HCT116 (cell line): Measurements from ENCODE around the gene SPATA33. TPM values are rescaled to one million over a fixed set of nuclear protein-coding genes. Genes with fewer than 3 reads are reported as not detected.

Source experiments
- ATAC-seq: fragments of 200-7000 bp; cut with Tn5 transposase; 2 replicates; pipeline ENCODE4 v1.9.1; 2020; ENCODE audit warnings: mild to moderate bottlenecking, moderate library complexity
- BruUV-seq: library from RNA; stranded (reverse); fragments of 400-500 nt; replicated peaks from 2 replicates; lab custom pipeline; 2021; lab: Mats Ljungman, UMichigan
- CTCF ChIA-PET: fragments of 300-600 bp; sonication (Branson Sonifier 250); formaldehyde crosslinking; loops from one replicate; lab custom pipeline; 2021; ENCODE audit warnings: antibody characterized with exemption; lab: Charles Lee
- POLR2A ChIA-PET: fragments of 300-600, 350-600 bp; sonication (Branson Sonifier 250); formaldehyde crosslinking; loops from one replicate; lab custom pipeline; 2021; ENCODE audit warnings: antibody characterized with exemption; lab: Charles Lee
- RAD21 ChIA-PET, 2 experiments: fragments of 300-600 bp; sonication (Branson Sonifier 250); formaldehyde crosslinking; loops; one replicate each; lab custom pipeline; 2023; ENCODE audit warnings: low total read pairs in 2 of 2; ENCODE audit not compliant: uncharacterized antibody in 2 of 2, unreplicated experiment in 2 of 2, low non-redundant PET in 1 of 2; lab: Charles Lee
- DNase-seq: peaks from one replicate; pipeline ENCODE4 v3.0.0-alpha.2; 2010; ENCODE audit warnings: low read depth, low spot score
- H2AFZ ChIP-seq: fragments of 200-600 bp; shearing (Covaris generic), sonication (generic); 2 replicates; pipeline ENCODE4 v1.6.1; 2017; ENCODE audit warnings: low read depth, mixed run types, mixed read lengths, antibody characterized with exemption, low read length; ENCODE audit not compliant: poor library complexity, severe bottlenecking
- H3K27ac ChIP-seq: 2 replicates; pipeline ENCODE4 v1.5.1; 2012; ENCODE audit warnings: low read depth, low read length
- H3K27me3 ChIP-seq: fragments of 200-600 bp; sonication (generic); 2 replicates; pipeline ENCODE4 v1.6.1; 2016; ENCODE audit warnings: mixed run types, low read length, mixed read lengths; ENCODE audit not compliant: insufficient read depth
- H3K36me3 ChIP-seq, 2 experiments: fragments of 200-500 bp in 1 of 2; fragments of 200-600 bp in 1 of 2; sonication (Bioruptor generic) in 1 of 2; sonication (generic) in 1 of 2; 2 replicates each; pipeline versions ENCODE4 v1.5.1 to v1.6.1; 2014 to 2016; ENCODE audit warnings: low read length in 2 of 2, inconsistent platforms in 1 of 2, mixed read lengths in 1 of 2, mixed run types in 1 of 2; ENCODE audit not compliant: insufficient read depth in 2 of 2, control insufficient read depth in 1 of 2
- H3K4me1 ChIP-seq, 2 experiments: fragments of 200-600 bp in 1 of 2; sonication (generic) in 1 of 2; 2 replicates each; pipeline versions ENCODE4 v1.5.1 to v1.6.1; 2012 to 2017; ENCODE audit warnings: low read length in 2 of 2, inconsistent platforms in 1 of 2, mild to moderate bottlenecking in 1 of 2, mixed read lengths in 1 of 2, mixed run types in 1 of 2, moderate library complexity in 1 of 2; ENCODE audit not compliant: insufficient read depth in 2 of 2, control insufficient read depth in 1 of 2
- H3K4me2 ChIP-seq: fragments of 200-600 bp; sonication (generic); 2 replicates; pipeline ENCODE4 v1.6.1; 2017; ENCODE audit warnings: mixed run types, low read length, mixed read lengths
- H3K4me3 ChIP-seq, 2 experiments: fragments of 200-600 bp in 1 of 2; sonication (generic) in 1 of 2; replicated peaks in 1 of 2; 2 replicates each; pipeline ENCODE4 v1.5.1; 2011 to 2016; ENCODE audit warnings: low read length in 2 of 2, control low read depth in 1 of 2, low read depth in 1 of 2, mild to moderate bottlenecking in 1 of 2, mixed read lengths in 1 of 2, mixed run types in 1 of 2
- H3K79me2 ChIP-seq: fragments of 200-600 bp; sonication (generic); 2 replicates; pipeline ENCODE4 v1.6.1; 2017; ENCODE audit warnings: mild to moderate bottlenecking, mixed run types, low read length, moderate library complexity, mixed read lengths; ENCODE audit not compliant: insufficient read depth
- H3K9ac ChIP-seq: fragments of 200-600 bp; sonication (generic); 2 replicates; pipeline ENCODE4 v1.6.1; 2016; ENCODE audit warnings: low read length, mixed read lengths
- H3K9me2 ChIP-seq: fragments of 200-600 bp; sonication (generic), shearing (Covaris generic); 2 replicates; pipeline ENCODE4 v1.6.1; 2017; ENCODE audit warnings: mixed run types, mild to moderate bottlenecking, moderate library complexity; ENCODE audit not compliant: insufficient read depth
- H3K9me3 ChIP-seq, 2 experiments: fragments of 200-500 bp in 1 of 2; fragments of 200-600 bp in 1 of 2; sonication (Bioruptor generic) in 1 of 2; sonication (generic) in 1 of 2; 2 replicates each; pipeline ENCODE4 v1.6.1; 2014 to 2017; ENCODE audit warnings: low read length in 2 of 2, mixed read lengths in 2 of 2, inconsistent platforms in 1 of 2, low read depth in 1 of 2, mild to moderate bottlenecking in 1 of 2, mixed run types in 1 of 2, moderate library complexity in 1 of 2; ENCODE audit not compliant: control insufficient read depth in 1 of 2, insufficient read depth in 1 of 2
- H4K20me1 ChIP-seq: fragments of 200-600 bp; sonication (generic), shearing (Covaris generic); 2 replicates; pipeline ENCODE4 v1.6.1; 2017; ENCODE audit warnings: mixed run types, mild to moderate bottlenecking, moderate library complexity; ENCODE audit not compliant: insufficient read depth
- ATF3 ChIP-seq: IDR thresholded peaks from 2 replicates; pipeline ENCODE4 v1.6.1; 2012
- CEBPB ChIP-seq: IDR thresholded peaks from 2 replicates; pipeline ENCODE4 v1.6.1; 2012; ENCODE audit warnings: low read depth
- EZH2phosphoT487 ChIP-seq: fragments of 200-600 bp; IDR thresholded peaks from 2 replicates; pipeline ENCODE4 v1.6.1; 2018; ENCODE audit warnings: antibody characterized with exemption, borderline replicate concordance
- JUND ChIP-seq: IDR thresholded peaks from 2 replicates; pipeline ENCODE4 v1.6.1; 2012
- POLR2A ChIP-seq: IDR thresholded peaks from 2 replicates; pipeline ENCODE4 v1.7.0; 2011; ENCODE audit warnings: borderline replicate concordance; ENCODE audit not compliant: insufficient read depth, insufficient read length; ENCODE audit errors: extremely low read depth
- POLR2AphosphoS5 ChIP-seq: IDR thresholded peaks from 2 replicates; pipeline ENCODE4 v1.6.1; 2011; ENCODE audit warnings: mild to moderate bottlenecking, low read depth, low read length, moderate library complexity
- RAD21 ChIP-seq: IDR thresholded peaks from 2 replicates; pipeline ENCODE4 v1.6.1; 2012; ENCODE audit warnings: low read depth, mild to moderate bottlenecking
- SRF ChIP-seq: IDR thresholded peaks from 2 replicates; pipeline ENCODE4 v1.6.1; 2012; ENCODE audit warnings: low read depth
- TCF7L2 ChIP-seq: IDR thresholded peaks from 2 replicates; pipeline ENCODE4 v1.7.0; 2011; ENCODE audit warnings: borderline replicate concordance, inconsistent platforms; ENCODE audit not compliant: insufficient read depth, insufficient read length; ENCODE audit errors: extremely low read depth
- ZBTB33 ChIP-seq: IDR thresholded peaks from 2 replicates; pipeline ENCODE4 v1.6.1; 2011; ENCODE audit warnings: mild to moderate bottlenecking, low read length, moderate library complexity; ENCODE audit not compliant: insufficient replicate concordance; ENCODE audit errors: extremely low read depth
- intact Hi-C: fragments of 100-400 bp; cut with micrococcal nuclease; formaldehyde crosslinking; loops from 2 replicates; pipeline ENCODE4 v1.10.0; 2022
- total RNA-seq: library from RNA; stranded (reverse); gene quantifications from one replicate; pipeline ENCODE4 v1.2.1, GENCODE V29; 2021; ENCODE audit not compliant: unreplicated experiment

SPATA33 gene
- total RNA-seq, 1 experiment from 2014 or later: 24.9 TPM

GRCh38 chr16:89638455-89638854 is 19.2 kb upstream of the SPATA33 start:
- Histone ChIP-seq H3K27me3 (peaks cover 16% of the 10 kb centered on the region), H2AFZ (no peak overlapping the region), H3K36me3 (no peaks in the 10 kb centered on the region), H3K4me3 (no peak overlapping the region), H3K4me2 (no peak overlapping the region), H3K9me2 (no peaks in the 10 kb centered on the region), H4K20me1 (no peaks in the 10 kb centered on the region), H3K9ac (no peak overlapping the region), H3K9me3 (no peaks in the 10 kb centered on the region), H3K27ac (no peak overlapping the region), H3K79me2 (no peaks in the 10 kb centered on the region), H3K4me1 (peaks cover 6 to 23% of the 10 kb centered on the region in 2 experiments; a peak in 3 of 4 replicates)
- no peak for DNase-seq
- CTCF ChIA-PET: no interaction called here
- RAD21 ChIA-PET: no interaction called here
- no TSS peak for BruUV-seq
- intact Hi-C loops: no loop called here
- no peak for ATAC-seq
- POLR2A ChIA-PET: no interaction called here
- no peak for TF ChIP-seq EZH2phosphoT487
- no peak for TF ChIP-seq JUND

- CTCF ChIA-PET: interaction anchor here (1.2 kb wide), 1 partner anchor 74 kb away, joined by 3 read pairs; no protein-coding TSS in a partner anchor
- H3K9ac ChIP-seq: no peak overlapping the region
- no TSS peak for BruUV-seq
- peaks cover 8 to 23% of the 10 kb centered on the region in 2 experiments; a peak in 3 of 4 replicates for H3K4me1 ChIP-seq
- no peak for TF ChIP-seq CEBPB
- TF ChIP-seq ZBTB33: no peak
- no peak for TF ChIP-seq ATF3
- no peak for TF ChIP-seq RAD21
- TF ChIP-seq TCF7L2: no peak
- no peak for TF ChIP-seq POLR2A
- TF ChIP-seq POLR2AphosphoS5: no peak
- TF ChIP-seq SRF: no peak
- TF ChIP-seq JUND: no peak
- TF ChIP-seq, all 23 proteins: peak for 0
- H3K4me3 ChIP-seq: no peak overlapping the region
- ATAC-seq: no peak
- H3K27me3 ChIP-seq: peaks cover 11% of the 10 kb centered on the region
- no peak overlapping the region for H3K27ac ChIP-seq
- H3K4me2 ChIP-seq: no peak overlapping the region
- intact Hi-C loops: no loop called here
- no peaks in the 10 kb centered on the region for H3K36me3 ChIP-seq
- H3K9me2 ChIP-seq: no peaks in the 10 kb centered on the region
- RAD21 ChIA-PET: interaction anchor here (0.6 to 0.9 kb wide), 2 partner anchors 40 to 94 kb away, joined by 3 read pairs; no protein-coding TSS in a partner anchor
- DNase-seq: no peak
- no peaks in the 10 kb centered on the region for H4K20me1 ChIP-seq
- no peaks in the 10 kb centered on the region for H3K9me3 ChIP-seq
- no peak overlapping the region for H2AFZ ChIP-seq
- POLR2A ChIA-PET: no interaction called here
- no peaks in the 10 kb centered on the region for H3K79me2 ChIP-seq
Measured at GRCh38 chr16:89639385-89639784, 18.3 kb upstream of the SPATA33 start.
